ENCODE results near the gene SHCBP1L. TPM values are rescaled to one million over a fixed set of nuclear protein-coding genes. Genes with fewer than 3 reads are reported as not detected.

SHCBP1L gene
- total and polyA plus RNA-seq, 9 of the 15 experiments (the other 6 are each of a cell fraction or from before 2014, with no cell fraction given): not detected

DNA sequence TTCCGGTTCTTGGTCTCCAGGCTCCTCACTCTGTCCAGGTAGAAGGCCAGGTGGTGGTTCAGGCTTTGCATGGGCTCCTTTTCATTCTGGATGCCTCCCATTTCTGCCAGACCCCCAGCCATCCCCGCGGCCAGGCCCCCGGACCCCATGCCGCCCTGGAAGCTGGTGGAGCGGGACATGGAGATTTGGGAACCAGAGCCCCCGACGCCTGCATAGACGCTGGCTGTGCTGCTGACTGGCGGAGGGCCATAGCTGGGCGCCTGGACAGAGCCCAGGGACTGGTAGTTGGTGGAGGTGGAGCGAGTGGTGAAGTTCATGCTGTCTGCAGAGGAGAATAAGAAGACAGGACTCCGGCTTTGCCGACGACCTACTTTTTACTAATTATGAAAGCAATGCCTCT, 7.1 kb upstream of the SHCBP1L start:
- no peaks in the 10 kb centered on the region for H3K9me3 ChIP-seq (replicated peaks; ENCODE audit: control insufficient read depth, insufficient read depth, low read depth, low read length)
- H3K4me2 ChIP-seq (ENCODE audit: insufficient read depth, low read length): no peak overlapping the region
- no peak overlapping the region for H3K9ac ChIP-seq (ENCODE audit: insufficient read depth in 1 of 2, low read depth in 2 of 2, low read length in 2 of 2)
- H3K79me2 ChIP-seq (ENCODE audit: control insufficient read depth, insufficient read depth, low read length): no peaks in the 10 kb centered on the region
- DNase-seq (ENCODE audit: extremely low read depth in 1 of 4, low spot score in 3 of 4) (no peak), ATAC-seq (no peak), FAIRE-seq (no peak)
- H3K4me3 ChIP-seq: no peak overlapping the region
- CTCF ChIA-PET (ENCODE audit: low intra/inter-chr PET ratio): no interaction called here
- no peaks in the 10 kb centered on the region for H3K9me1 ChIP-seq (ENCODE audit: control insufficient read depth, insufficient read depth, low read length)
- peaks cover 18 to 34% of the 10 kb centered on the region in 2 experiments for H3K27me3 ChIP-seq (ENCODE audit: control insufficient read depth in 2 of 2, insufficient read depth in 2 of 2, low read length in 2 of 2)
- in situ Hi-C loops (cut with MboI): loop anchor here (25.0 kb wide), 2 partner anchors 277 to 652 kb away; no protein-coding TSS in a partner anchor
- no TSS peak for BruUV-seq (replicated peaks)
- no peaks in the 10 kb centered on the region for H3K36me3 ChIP-seq (ENCODE audit: control insufficient read depth, insufficient read depth, low read length)
- no peaks in the 10 kb centered on the region for H4K20me1 ChIP-seq (replicated peaks; ENCODE audit: control insufficient read depth, insufficient read depth, low read length)
- H2AFZ ChIP-seq (ENCODE audit: low read depth, low read length): no peak overlapping the region
- H3K27ac ChIP-seq (ENCODE audit: extremely low read depth, low read depth, low read length): no peak overlapping the region
- 1% methylated on average over 15 of the region's 15 CpGs for WGBS (ENCODE audit: insufficient coverage, low coverage, missing lambda C conversion rate)
- no peaks in the 10 kb centered on the region; a peak in 1 of 5 replicates for H3K4me1 ChIP-seq (replicated peaks in 1 of 2; ENCODE audit: control insufficient read depth in 2 of 2, insufficient read depth in 2 of 2, low read length in 2 of 2)
- no peak for TF ChIP-seq ZNF639 (CRISPR knock-in tag; conservative IDR thresholded peaks at IDR 0.05 in 1 of 2, IDR thresholded peaks at IDR 0.05 in 1 of 2)
- no peak for TF ChIP-seq ZBTB11 (CRISPR knock-in tag; IDR thresholded peaks at IDR 0.05)
- TF ChIP-seq SMC3 (conservative IDR thresholded peaks at IDR 0.05; ENCODE audit: insufficient read depth, low read depth, low read length): no peak
- TF ChIP-seq XRCC5 (IDR thresholded peaks at IDR 0.05; ENCODE audit: low read depth, low read length): no peak
- TF ChIP-seq TAL1 (IDR thresholded peaks at IDR 0.05): no peak
- TF ChIP-seq ZNF766 (CRISPR knock-in tag; conservative IDR thresholded peaks at IDR 0.05): no peak
- TF ChIP-seq ILK (tag; IDR thresholded peaks at IDR 0.05; ENCODE audit: borderline replicate concordance, low read depth): no peak
- no peak for TF ChIP-seq MEIS2 (IDR thresholded peaks at IDR 0.05; ENCODE audit: partially characterized antibody)
- TF ChIP-seq SIRT6 (IDR thresholded peaks at IDR 0.05; ENCODE audit: low read depth, low read length): no peak
- TF ChIP-seq MTA1 (IDR thresholded peaks at IDR 0.05; ENCODE audit: borderline replicate concordance): no peak
- no peak for TF ChIP-seq BCOR (IDR thresholded peaks at IDR 0.05)
- no peak for TF ChIP-seq MCM3 (IDR thresholded peaks at IDR 0.05)
- TF ChIP-seq, protein P1, sequence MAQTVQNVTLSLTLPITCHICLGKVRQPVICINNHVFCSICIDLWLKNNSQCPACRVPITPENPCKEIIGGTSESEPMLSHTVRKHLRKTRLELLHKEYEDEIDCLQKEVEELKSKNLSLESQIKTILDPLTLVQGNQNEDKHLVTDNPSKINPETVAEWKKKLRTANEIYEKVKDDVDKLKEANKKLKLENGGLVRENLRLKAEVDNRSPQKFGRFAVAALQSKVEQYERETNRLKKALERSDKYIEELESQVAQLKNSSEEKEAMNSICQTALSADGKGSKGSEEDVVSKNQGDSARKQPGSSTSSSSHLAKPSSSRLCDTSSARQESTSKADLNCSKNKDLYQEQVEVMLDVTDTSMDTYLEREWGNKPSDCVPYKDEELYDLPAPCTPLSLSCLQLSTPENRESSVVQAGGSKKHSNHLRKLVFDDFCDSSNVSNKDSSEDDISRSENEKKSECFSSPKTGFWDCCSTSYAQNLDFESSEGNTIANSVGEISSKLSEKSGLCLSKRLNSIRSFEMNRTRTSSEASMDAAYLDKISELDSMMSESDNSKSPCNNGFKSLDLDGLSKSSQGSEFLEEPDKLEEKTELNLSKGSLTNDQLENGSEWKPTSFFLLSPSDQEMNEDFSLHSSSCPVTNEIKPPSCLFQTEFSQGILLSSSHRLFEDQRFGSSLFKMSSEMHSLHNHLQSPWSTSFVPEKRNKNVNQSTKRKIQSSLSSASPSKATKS (CRISPR knock-in tag; IDR thresholded peaks at IDR 0.05): no peak
- no peak for TF ChIP-seq ZNF174 (CRISPR knock-in tag; IDR thresholded peaks at IDR 0.05)
- no peak for TF ChIP-seq HNRNPUL1 (IDR thresholded peaks at IDR 0.05; ENCODE audit: low read length)
- no peak for TF ChIP-seq ZNF224 (CRISPR knock-in tag; IDR thresholded peaks at IDR 0.05)
- no peak for TF ChIP-seq ZNF232 (CRISPR knock-in tag; IDR thresholded peaks at IDR 0.05)
- intact Hi-C loops (cut with micrococcal nuclease): loop anchor here (2.0 to 10.0 kb wide), 3 partner anchors 271 to 725 kb away; no protein-coding TSS in a partner anchor
- POLR2A ChIA-PET: interaction anchor here (0.7 kb wide), 1 partner anchor 351 kb away, joined by 3 read pairs; no protein-coding TSS in a partner anchor

Measured in K562 (cell line).